HG03196 (cell line): Measurements from ENCODE around the gene PCIF1.

ENCODE experiments used
- ATAC-seq: cut with Tn5 transposase; IDR thresholded peaks from one replicate; pipeline ENCODE4 v1.9.1; 2021; ENCODE audit not compliant: unreplicated experiment

PCIF1 gene

DNA sequence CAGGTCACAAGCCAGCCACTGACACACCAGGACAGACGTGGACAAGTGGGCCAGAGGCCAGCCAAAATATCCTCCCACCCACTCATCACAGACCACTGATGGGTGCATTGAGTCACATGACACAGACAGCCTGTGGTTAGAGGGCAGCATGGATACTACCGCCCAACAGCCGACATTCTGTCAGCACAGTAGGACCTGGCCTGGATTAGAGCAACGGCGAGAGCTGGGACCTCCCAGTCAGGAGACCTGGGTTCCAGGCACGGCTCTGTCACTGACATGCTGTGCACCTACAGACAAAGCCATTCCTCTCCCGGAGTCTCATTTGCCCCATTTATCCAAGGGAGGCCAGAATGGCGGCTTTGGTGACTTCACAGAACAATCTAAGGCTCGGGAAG is 29.5 kb downstream of the PCIF1 start:
- ATAC-seq, result no peak

DNA sequence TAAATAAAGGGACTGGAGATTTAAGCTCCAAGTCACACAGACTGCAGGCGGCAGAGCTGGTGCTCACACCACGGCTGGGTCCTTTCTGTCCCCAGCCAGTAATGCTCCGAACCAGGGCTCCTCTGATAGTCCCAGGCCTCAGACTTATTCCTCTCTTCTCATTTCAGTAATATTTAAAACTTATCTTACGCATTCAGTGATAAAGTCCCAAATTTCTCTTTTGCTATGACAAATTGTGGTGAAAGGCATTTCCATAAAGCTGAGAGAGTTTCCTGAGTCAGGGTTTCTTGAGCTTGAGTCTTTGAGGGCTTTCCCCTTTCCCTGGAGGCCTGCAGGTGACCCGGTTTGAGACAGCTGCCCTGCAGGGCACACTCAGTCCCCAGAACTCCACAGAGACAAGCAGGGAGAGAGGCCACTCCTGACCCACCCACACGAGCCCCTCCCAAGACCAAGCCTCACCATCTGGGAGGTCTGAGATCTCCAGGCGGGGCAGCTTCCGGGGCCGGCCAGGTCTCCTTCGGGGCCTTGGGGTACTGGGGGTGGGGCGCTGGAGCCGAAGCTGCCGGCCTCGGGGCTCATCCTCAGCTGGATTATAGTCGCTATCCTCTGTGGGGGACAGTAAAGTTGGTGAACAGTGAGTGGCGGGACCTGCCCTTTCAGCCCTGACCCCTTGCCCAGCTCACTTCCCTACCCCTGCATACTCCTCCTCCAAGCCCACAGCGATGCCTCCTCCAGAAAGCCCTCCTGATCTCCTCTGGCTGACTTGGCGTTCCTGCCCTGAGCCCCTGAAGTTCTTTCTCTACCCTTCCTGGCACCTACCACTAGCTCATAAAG is 30.9 kb downstream of the PCIF1 start:
- no peak for ATAC-seq

DNA sequence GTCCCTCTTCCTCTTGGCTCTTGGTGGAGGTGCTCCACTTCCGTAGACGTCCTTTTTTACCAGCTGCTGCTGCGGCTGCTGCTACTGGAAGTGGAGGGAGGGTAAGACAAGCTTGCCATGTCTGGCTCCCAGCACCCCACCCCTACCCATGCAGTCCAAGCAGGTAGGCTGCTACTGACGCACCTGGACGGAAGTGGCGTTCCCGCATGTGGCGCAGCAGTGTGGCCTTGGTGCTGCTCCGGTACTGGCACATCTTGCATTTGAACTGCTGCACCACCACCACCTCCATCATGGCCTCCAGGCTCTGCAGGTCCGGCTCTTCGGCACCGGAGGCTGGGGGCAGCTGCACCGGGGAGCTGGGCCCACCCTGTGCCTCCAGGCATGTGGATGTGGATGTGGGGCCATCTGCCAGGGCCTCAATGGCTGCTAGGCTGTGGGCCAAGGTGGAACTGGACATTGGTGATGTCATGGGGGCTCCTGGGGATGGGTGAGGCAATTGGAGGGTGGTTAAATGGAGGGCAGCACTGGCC is 33.1 kb downstream of the PCIF1 start:
- ATAC-seq, result no peak

DNA sequence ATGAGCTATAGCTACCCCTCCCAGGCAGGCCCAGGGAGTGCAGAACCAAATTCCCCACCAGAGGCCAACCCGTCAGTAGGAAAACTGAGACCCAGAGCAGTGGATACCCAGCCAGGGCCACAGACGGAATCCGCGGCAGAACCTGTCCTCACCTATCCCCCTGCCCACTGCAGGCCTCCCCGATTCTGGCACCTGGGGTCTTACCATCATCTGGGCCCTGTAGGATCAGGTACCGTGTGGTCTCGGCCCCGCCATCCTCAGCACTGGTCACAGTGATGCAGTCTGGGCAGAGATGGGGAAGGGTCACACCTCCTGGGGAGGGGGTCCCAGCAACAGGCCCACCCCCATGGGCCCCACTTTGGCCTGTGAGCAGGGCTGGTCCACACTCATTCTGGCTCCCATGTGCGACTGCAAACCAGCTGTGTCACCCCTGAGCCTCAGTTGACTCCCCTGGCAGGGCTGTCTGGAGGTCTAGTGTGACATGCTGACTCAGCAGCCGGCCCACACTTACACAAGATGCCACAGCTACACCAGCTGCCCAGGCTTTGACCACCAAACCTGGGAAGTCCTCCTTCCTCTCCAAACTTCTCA is 33.7 kb downstream of the PCIF1 start:
- ATAC-seq, result no peak

DNA sequence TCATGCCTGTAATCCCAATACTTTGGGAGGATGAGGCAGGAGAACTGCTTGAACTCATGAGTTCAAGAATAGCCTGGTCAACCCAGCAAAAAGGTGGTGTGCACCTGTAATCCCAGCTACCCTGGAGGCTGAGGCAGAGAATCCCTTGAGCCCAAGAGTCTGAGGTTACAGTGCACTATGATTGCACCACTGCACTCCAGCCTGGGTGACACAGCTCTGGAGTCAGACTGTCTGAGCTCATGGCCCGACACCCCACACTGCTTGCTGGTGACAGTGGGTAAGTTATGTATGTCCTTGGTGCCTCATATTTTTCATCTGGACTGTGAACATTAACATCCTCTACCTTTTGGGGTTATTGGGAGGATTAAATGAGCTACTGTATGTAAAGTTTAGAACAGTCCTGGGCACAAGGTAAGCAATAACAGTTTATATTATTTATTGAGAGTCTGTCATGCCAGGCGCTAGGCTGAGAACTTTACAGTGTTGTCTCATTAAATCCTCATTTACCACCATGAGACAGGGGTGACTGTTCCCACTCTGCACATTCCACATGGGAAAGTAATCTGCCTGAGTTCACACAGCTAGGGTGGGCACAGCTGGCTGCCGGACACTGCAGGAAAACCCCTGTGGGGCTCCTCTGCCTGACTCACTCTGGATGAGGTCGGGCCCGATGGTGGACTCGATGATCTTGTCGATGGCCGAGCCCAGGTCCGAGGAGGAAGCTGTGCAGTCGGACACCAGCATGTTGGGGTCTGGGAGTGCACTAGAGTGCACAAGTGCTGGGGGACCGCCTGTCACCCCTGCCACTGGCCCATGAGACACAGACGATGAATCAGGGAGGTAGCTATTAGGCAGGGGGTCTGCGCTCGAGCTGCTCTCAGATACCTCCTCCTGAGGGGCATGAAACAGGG is 34.6 kb downstream of the PCIF1 start:
- no peak for ATAC-seq

DNA sequence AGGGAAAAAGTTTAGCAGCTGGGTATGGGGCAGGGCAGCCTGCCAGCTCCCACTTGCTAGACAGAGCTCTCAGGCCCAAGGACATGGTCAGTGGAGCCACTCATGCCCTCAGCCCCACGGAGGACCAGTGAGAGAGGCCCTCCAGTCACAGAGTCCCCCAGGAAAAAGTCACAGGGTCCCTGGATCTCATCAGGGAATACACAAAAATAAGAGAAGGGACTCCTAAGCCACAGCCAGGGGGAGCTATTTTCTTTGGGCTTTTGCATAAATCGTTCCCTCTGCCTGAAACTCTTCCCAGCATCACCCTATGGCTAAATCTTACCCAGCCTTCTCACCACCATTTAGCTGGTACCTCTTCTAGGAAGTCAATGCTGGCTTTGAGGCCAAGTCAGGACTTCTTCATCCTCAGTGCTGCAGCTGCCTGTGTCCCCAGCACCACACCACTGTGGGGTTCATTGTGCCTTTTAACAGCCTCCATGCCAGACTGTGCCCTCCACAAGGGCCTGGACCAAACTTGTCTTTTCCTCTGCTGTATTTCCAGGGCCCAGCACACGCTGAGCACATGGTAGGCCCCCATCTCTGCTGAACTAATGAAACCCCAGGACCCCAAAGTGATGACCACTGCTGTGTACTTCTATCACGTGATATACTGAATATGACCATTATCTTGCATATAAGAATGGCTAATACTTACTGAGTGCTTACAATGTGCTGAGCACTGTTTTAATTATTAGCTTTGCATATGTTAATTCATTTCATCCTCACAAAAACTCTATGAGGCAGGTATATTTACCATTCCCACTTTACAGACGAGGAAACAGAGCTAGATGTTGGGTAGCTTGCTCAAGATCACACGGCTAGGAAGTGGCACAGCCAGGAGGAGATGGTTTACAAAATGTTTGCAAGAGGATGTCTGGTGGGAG is 35.5 kb downstream of the PCIF1 start:
- no peak for ATAC-seq

DNA sequence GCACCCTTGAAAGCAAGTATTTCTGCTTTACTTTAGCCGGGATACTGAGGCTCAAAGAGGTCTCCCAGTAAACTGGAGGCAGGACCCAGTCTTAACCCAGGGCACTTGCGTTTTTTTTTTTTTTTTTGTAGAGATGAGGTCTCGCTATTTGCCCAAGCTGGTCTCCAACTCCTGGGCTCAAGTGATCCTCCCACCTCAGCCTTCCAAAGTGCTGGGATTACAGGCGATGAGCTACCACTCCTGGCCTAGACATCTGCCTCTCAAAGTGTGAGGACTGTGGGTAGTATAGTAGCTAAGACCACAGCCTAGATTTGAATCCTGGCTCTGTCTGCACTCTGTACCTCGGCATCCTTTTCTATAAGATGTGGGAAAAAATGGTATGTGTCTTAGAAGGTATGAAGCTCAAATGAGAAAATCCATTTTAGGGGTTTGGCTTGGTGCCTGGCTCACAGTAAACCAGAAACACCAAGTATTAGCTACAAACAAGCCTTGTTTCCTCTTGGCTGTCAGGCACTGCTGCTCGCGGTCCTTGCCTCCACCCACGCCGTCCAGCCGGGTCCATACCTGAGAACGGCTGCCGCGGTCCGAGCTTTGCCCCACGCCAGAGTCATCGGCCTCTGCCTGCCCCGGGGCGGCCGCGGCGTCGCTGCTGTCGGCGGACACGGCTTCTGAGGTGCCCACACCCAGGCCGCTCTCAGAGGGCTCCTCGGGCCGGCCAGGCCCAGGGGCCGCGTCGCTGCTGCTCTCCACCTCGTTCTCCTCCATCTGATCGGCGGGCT is 36.4 kb downstream of the PCIF1 start:
- ATAC-seq, result peak; percentile 13

DNA sequence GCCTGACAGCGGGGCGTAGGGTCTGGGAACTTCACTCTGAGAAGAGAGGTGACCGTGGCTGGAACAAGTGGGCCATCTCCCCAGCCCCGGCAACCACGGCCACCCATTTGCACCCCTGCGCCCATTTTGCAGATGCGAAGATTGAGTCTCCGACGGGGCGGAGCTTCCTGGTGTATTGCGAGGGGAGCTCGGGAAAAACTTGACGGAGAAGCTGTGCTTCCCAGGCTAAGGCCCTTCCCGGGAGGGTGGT is 36.9 kb downstream of the PCIF1 start:
- ATAC-seq, result peak; percentile 9

DNA sequence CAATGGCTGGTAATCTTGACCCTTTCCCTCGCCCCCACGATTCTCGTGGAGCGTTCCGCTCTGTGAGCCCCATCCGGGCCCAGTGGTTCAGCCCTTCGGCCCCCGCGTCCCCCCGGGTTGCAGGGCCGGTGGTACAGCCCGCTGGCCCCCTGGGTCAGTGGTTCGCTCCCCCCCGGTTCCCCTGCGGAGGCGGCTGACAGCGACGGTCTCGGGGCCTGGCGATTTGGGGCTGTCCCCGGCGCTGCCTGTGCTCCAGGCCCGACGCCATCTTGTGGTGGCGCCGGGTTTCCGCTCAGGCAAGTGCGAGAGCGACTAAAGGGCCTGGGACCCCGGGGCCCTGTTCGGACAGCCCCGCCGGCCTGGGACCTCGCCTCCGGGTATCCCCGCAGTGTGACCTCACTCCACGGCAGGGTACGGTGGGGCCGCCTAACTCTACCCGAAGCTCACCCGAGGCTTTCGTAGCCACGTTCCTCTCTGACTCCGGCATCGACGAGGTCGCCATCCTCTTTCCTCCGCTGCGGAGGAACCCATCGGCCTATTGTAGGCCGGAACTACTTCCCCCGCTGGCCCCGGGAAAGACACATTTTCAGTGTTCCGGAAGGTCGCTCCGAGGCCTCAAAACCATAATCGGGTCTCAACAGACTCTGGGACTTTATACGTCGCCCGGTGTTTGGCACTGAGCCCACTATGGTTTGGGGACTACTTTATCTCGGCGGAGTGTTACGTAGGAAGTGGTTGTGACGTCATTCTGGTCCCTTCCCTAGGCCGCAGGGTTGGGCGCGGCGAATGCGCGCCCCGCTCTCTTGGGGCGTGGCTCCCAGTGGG is 37.4 kb downstream of the PCIF1 start, which contains the start of gene ZNF335:
ZNF335 (minus strand) TSS at position 529 of the 825 bp plus-strand sequence. CDS start 793 bp downstream, outside the sequence.
- ATAC-seq, result peak; percentile 66

DNA sequence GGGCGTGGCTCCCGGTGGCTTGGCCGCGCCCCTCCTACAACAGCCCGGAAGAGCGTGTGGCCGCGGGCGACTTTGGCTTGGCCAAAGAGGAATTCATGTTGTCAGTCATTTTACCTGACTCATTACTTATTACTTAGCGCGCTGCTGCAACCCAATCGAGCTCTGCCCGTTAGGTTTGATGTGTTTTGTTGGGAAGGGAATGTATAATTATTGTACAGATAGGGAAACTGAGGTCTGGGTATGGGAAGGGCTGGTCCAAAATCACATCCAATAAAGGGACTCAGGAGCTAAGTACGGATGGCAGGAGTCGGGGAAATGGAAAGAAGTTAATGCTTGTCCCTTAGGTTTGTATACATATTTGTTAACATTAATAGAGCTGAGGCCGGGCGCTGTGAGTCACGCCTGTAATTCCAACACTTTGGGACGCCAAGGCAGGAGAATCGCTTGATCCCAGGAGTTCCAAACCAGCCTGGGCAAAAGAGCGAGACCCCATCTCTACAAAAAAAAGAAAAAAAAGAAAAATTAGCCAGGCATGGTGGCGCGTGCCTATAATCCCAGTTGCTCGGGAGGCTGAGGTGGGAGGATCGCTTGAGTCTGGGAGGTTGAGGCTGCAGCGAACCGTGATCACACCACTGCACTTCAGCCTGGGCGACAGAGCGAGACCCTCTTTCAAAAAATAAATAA is 38.2 kb downstream of the PCIF1 start:
- ATAC-seq, result no peak

DNA sequence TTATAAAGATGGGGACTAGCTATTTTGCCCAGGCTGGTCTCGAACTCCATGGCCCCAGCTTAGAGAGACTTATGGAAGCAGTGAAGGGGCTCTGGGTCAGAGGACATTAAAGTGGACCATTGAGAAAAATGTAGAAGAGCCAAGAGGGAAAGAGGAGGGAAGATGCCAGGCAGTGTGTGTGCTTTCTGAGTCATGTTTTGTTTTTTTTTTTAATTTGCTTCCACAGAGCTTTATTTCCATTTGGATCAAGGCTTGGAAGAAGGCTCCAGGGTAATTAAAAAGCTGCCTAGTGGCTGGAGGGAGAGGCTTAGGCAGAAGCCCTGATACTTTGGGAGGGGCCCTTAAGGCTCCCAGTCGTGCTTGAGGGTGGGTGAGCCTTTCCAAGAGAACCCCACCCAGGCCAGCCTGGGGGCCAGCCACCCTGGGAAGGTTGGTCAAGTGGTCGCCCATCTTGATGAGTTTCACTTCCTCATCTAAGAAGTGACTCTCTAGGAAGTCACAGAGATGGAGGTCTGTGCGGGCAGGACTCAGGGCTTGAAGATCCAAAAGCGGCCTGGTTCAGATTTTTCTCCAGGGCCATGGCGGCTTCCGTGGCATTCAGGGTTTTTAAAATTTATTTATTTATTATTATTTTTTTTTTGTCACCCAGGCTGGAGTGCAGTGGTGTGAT is 40.5 kb downstream of the PCIF1 start:
- no peak for ATAC-seq

DNA sequence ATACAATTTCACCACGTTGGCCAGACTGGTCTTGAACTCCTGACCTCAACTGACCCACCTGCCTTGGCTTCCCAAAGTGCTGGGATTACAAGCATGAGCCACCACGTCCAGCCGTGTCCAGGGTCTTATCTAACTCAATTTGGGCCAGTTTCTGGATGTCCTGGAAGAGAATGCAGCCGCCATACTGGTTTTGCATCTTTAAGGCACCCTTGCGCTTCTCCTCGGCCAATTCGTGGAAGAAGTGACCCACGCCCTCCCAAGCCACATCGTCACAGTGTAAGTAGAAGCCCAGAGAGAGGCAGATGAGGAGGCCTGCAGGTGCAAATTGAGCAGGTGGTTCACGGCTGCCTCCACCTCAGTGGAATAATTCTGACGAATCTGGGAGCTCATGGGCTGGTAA is 41.2 kb downstream of the PCIF1 start:
- no peak for ATAC-seq

DNA sequence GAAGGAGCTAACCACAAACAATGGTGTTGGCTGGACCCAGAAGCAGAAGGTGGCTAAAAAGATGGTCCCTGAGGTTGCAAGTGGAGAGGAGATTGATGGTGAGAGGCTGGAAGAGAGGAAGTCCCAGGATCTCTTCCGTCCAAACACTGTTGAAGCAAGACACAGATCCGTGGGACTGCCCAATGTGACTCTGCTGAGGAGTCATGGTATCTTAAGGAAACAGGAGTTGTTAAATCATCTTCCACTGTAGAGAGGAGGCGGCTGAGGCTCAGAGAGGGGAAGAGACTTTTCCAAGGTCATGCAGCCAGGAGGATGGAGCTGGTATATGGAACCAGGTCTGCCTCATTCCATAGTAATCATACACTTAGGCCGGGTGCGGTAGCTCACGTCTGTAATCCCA is 41.6 kb downstream of the PCIF1 start:
- no peak for ATAC-seq

DNA sequence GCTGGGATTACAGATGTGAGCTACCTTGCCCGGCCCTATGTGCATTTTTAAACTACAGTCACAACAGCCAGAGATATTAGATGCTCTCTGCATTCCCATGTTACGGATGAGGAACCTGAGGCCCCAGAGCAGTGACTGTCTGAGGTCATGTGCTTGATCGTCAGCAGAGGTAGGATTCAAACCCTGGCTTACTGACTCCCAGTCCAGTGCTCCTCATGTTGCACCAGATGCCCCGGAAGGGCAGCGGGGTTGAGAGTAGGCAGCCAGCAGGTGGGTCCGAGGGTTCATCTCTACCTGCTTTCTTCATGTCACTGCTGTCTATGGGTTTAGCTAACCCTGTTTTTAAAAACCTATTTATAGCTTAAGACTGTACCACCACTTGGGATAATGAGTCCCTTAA is 46.8 kb downstream of the PCIF1 start:
- ATAC-seq, result no peak

DNA sequence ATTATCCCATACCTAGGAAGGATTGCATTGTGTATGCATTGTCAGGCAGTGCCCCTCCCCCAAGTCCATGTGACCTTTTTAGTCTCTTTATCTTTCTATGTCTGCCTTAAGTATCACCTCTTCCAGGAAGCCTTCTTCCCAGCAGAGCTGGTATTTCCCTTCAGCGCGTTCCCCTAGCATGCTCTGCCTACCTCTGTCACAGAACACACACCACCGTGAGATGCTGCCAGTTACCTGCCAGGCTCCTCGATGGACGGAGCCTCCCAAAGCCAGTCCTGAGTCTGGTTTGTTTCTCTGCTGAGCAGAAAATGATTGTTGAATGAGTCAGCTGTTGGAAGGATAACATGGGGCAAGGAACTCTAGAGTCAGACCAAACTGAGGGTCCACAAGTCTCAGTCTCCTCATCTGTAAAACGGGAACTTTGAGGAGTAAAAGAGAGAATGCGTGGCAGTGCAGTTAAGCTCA is 48.8 kb downstream of the PCIF1 start:
- ATAC-seq, result no peak

DNA sequence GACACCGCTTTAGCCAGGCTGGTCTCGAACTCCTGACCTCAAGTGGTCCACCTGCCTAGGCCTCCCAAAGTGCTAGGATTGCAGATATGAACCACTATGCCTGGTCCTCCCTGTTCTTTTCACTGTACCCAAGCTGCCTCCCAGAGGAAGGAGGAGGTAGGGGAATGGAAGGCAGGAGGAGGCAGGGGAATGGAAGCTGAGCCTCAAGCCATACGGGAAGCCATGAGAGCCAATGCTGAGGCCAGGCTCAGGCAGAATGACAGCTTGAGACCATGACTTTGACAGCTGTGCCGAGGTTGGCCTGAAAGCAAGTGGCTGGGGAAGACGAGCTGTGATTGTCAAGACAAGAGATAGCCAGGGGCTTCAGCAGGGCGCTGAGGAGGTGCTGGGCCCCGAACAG is 51.1 kb downstream of the PCIF1 start:
- ATAC-seq, result no peak

DNA sequence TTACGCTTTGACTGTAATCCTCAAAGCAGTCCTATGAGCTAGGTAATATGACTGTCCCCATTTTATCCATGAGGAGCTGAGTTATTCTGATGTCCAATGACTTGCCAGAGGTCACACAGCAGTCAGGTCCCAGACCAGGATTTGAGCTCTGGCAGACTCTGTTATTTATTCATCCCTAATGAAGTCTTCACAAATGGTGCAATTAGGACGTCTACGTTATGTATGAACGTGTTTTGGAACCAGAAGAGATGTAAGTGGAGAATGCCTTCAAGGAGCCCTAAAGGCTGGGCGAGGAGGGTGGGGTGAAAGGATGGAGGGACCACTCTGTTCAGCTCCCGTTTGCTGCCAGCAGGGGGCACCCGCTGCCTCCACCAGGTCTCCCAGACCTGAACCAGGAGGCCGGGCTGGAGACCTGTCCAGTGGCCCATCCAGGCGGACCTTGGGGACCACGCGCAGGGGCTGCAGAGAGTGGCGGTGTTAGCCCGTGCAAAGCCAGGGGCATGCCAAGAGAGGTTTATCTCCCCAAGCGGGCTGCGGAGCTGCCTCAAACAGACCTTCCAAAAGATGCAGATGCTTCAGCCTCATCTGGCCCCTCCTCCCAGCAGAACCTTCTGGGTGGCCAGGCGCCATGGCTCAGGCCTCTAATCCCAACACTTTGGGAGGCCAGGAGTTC is 52.8 kb downstream of the PCIF1 start:
- ATAC-seq, result no peak
